ENCODE results near the gene AGAP1. TPM values are rescaled to one million over a fixed set of nuclear protein-coding genes. Genes with fewer than 3 reads are reported as not detected.

The AGAP1 gene
- total RNA-seq, 1 donor from 2014 or later, result 20.4 TPM

DNA sequence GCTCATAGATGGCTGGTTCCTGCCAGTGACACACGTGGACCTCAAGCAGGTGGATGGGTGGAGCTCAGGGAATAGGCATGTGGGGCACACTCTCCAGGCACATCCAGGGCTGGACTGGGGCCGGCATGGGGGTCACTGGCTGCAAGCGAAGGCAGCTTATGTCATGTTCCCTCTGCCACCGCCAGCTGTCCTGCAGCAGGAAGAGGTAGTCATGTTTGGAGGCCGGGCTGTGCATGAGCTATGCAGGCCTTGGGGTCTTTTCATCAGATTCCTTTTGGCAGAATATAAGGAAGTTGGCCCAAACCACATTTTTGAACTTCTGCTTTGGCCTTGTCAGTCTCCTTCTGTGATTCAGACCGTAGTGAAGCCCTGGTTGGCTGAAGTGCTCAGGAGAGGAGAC lies 61.5 kb downstream of the AGAP1 start:
- no peak overlapping the region for H3K27ac ChIP-seq
- no peak overlapping the region for H3K4me3 Mint-ChIP-seq
- DNase-seq (ENCODE audit: low spot score), result no peak
- H3K27me3 ChIP-seq, result no peaks in the 10 kb centered on the region
- H3K4me1 Mint-ChIP-seq, result peaks cover 43% of the 10 kb centered on the region
- H3K27me3 Mint-ChIP-seq (ENCODE audit: insufficient read depth, low read depth), result no peaks in the 10 kb centered on the region
- no peak overlapping the region for H3K4me2 ChIP-seq
- peaks cover 12% of the 10 kb centered on the region for H3K9me3 Mint-ChIP-seq
- peaks cover 93% of the 10 kb centered on the region for H3K79me2 ChIP-seq (ENCODE audit: low read depth)
- no peaks in the 10 kb centered on the region for H3K9me3 ChIP-seq (ENCODE audit: low read depth)
- no peak overlapping the region for H3K9ac ChIP-seq
- no peak overlapping the region for H2AFZ ChIP-seq (replicated peaks)
- TF ChIP-seq EZH2phosphoT487 (IDR thresholded peaks at IDR 0.05) (no peak), EZH2 (IDR thresholded peaks at IDR 0.05) (no peak)
- TF ChIP-seq, protein P1, sequence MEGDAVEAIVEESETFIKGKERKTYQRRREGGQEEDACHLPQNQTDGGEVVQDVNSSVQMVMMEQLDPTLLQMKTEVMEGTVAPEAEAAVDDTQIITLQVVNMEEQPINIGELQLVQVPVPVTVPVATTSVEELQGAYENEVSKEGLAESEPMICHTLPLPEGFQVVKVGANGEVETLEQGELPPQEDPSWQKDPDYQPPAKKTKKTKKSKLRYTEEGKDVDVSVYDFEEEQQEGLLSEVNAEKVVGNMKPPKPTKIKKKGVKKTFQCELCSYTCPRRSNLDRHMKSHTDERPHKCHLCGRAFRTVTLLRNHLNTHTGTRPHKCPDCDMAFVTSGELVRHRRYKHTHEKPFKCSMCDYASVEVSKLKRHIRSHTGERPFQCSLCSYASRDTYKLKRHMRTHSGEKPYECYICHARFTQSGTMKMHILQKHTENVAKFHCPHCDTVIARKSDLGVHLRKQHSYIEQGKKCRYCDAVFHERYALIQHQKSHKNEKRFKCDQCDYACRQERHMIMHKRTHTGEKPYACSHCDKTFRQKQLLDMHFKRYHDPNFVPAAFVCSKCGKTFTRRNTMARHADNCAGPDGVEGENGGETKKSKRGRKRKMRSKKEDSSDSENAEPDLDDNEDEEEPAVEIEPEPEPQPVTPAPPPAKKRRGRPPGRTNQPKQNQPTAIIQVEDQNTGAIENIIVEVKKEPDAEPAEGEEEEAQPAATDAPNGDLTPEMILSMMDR (IDR thresholded peaks at IDR 0.05), result no peak
- H3K4me1 ChIP-seq, result peaks cover 14% of the 10 kb centered on the region
- H3K4me3 ChIP-seq, result no peak overlapping the region
- peaks cover 11% of the 10 kb centered on the region for H3K36me3 Mint-ChIP-seq
- no peaks in the 10 kb centered on the region for H3F3A ChIP-seq (ENCODE audit: low read depth)
- H4K20me1 ChIP-seq (ENCODE audit: low read depth), result peaks cover 96% of the 10 kb centered on the region
- no peaks in the 10 kb centered on the region for H3K36me3 ChIP-seq
- H3K27ac Mint-ChIP-seq, result no peak overlapping the region

DNA sequence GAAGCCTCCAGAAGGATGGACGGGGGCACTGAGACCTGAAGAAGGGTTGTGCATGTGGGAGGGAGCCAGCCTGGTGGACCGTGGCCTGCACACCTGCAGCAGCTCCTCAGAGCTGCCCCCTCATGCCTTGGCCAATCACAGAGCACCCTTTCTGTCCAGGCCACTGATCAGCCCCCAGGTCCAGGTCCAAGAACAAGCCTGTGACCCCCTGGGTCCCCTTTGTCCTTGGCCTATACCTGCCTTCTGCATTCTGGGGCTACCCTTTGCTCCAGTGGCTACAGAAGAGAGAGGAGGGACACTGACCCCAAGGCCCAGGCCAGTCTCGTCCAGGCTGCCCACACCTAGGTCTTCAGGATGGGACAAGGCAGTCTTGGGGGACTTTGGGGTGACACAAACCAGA lies 62.2 kb downstream of the AGAP1 start:
- no peak overlapping the region for H3K4me3 Mint-ChIP-seq
- peaks cover 12% of the 10 kb centered on the region for H3K9me3 Mint-ChIP-seq
- no peaks in the 10 kb centered on the region for H3K36me3 ChIP-seq
- no peaks in the 10 kb centered on the region for H3K9me3 ChIP-seq (ENCODE audit: low read depth)
- H4K20me1 ChIP-seq (ENCODE audit: low read depth), result peaks cover 97% of the 10 kb centered on the region
- no peak for DNase-seq (ENCODE audit: low spot score)
- no peaks in the 10 kb centered on the region for H3F3A ChIP-seq (ENCODE audit: low read depth)
- H3K4me1 ChIP-seq, result peaks cover 14% of the 10 kb centered on the region
- no peak overlapping the region for H2AFZ ChIP-seq (replicated peaks)
- H3K4me3 ChIP-seq, result no peak overlapping the region
- H3K9ac ChIP-seq, result no peak overlapping the region
- H3K4me2 ChIP-seq, result no peak overlapping the region
- no peak overlapping the region for H3K27ac ChIP-seq
- no peaks in the 10 kb centered on the region for H3K27me3 Mint-ChIP-seq (ENCODE audit: insufficient read depth, low read depth)
- TF ChIP-seq, protein P1 (IDR thresholded peaks at IDR 0.05), result no peak
- no peak for TF ChIP-seq EZH2 (IDR thresholded peaks at IDR 0.05)
- no peak for TF ChIP-seq EZH2phosphoT487 (IDR thresholded peaks at IDR 0.05)
- peaks cover 48% of the 10 kb centered on the region for H3K4me1 Mint-ChIP-seq
- H3K27ac Mint-ChIP-seq, result no peak overlapping the region
- peaks cover 11% of the 10 kb centered on the region for H3K36me3 Mint-ChIP-seq
- H3K79me2 ChIP-seq (ENCODE audit: low read depth), result peaks cover 95% of the 10 kb centered on the region
- H3K27me3 ChIP-seq, result no peaks in the 10 kb centered on the region

DNA sequence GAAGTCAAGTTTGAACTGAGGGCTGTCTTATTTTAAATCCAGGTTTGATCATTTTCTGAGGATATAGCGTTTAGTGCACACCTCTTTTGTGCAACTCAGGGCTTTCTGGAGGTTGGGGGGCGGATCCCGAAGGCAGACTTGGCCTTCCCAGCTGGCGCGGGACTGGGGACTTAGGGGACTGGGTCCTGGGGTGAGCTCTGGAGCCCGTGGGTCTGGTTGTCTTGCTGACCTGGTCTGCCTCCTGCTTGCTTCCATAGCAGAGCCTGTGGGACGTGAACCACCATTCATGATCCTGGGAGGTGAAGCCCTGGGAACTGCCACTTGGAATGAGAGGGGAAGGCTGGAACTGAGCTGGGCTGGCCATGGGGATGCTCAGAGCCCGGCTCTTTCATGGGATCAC lies 63.1 kb downstream of the AGAP1 start:
- H3K36me3 ChIP-seq, result no peaks in the 10 kb centered on the region
- peaks cover 16% of the 10 kb centered on the region for H3K4me1 ChIP-seq
- peaks cover 12% of the 10 kb centered on the region for H3K9me3 Mint-ChIP-seq
- H3F3A ChIP-seq (ENCODE audit: low read depth), result no peaks in the 10 kb centered on the region
- peaks cover 94% of the 10 kb centered on the region for H3K79me2 ChIP-seq (ENCODE audit: low read depth)
- H2AFZ ChIP-seq (replicated peaks), result no peak overlapping the region
- H3K36me3 Mint-ChIP-seq, result peaks cover 11% of the 10 kb centered on the region
- no peak overlapping the region for H3K27ac Mint-ChIP-seq
- no peaks in the 10 kb centered on the region for H3K9me3 ChIP-seq (ENCODE audit: low read depth)
- no peaks in the 10 kb centered on the region for H3K27me3 Mint-ChIP-seq (ENCODE audit: insufficient read depth, low read depth)
- H3K4me3 Mint-ChIP-seq, result no peak overlapping the region
- H3K4me3 ChIP-seq, result no peak overlapping the region
- TF ChIP-seq EZH2 (IDR thresholded peaks at IDR 0.05), result no peak
- TF ChIP-seq, protein P1 (IDR thresholded peaks at IDR 0.05), result no peak
- TF ChIP-seq EZH2phosphoT487 (IDR thresholded peaks at IDR 0.05), result no peak
- H3K4me1 Mint-ChIP-seq, result peaks cover 48% of the 10 kb centered on the region
- DNase-seq (ENCODE audit: low spot score), result no peak
- no peak overlapping the region for H3K9ac ChIP-seq
- no peaks in the 10 kb centered on the region for H3K27me3 ChIP-seq
- peaks cover 97% of the 10 kb centered on the region for H4K20me1 ChIP-seq (ENCODE audit: low read depth)
- H3K4me2 ChIP-seq, result no peak overlapping the region
- no peak overlapping the region for H3K27ac ChIP-seq

Data from neural progenitor cell (in vitro differentiated cells).